ENCODE results near the gene C8G.

DNA sequence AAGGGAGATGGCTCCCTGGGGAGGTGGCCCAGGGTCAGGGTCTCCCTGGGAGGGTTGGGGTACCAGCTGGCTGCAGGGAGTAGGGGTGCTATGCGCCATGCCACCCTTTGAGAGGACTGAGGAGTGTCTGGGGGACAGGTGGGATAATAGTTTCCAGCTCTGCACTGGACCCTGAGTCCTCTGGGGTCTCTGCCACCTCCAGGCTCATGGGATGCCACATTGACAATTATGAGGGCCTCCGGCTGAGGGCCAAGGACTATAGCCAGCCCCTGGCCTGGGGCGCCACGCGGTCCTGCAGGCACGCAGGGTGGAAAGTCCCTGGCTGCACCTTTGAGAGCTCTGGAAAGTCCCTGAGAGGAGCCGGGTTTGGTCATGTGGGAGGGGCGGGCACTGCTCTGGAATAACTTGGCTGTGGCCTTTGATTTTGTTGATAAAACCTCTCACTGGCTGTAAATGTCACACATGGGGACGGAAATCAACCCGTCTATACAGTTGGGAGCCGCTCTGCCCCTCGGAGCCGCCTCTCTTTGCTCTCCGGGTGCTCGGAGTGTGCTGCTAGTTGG, 42.7 kb upstream of the C8G start:
- TF ChIP-seq GABPA (IDR thresholded peaks at IDR 0.05; ENCODE audit: borderline replicate concordance, insufficient read depth, low read length): no peak
- TF ChIP-seq, protein P1, sequence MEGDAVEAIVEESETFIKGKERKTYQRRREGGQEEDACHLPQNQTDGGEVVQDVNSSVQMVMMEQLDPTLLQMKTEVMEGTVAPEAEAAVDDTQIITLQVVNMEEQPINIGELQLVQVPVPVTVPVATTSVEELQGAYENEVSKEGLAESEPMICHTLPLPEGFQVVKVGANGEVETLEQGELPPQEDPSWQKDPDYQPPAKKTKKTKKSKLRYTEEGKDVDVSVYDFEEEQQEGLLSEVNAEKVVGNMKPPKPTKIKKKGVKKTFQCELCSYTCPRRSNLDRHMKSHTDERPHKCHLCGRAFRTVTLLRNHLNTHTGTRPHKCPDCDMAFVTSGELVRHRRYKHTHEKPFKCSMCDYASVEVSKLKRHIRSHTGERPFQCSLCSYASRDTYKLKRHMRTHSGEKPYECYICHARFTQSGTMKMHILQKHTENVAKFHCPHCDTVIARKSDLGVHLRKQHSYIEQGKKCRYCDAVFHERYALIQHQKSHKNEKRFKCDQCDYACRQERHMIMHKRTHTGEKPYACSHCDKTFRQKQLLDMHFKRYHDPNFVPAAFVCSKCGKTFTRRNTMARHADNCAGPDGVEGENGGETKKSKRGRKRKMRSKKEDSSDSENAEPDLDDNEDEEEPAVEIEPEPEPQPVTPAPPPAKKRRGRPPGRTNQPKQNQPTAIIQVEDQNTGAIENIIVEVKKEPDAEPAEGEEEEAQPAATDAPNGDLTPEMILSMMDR (IDR thresholded peaks at IDR 0.05; ENCODE audit: control extremely low read depth in 1 of 3, insufficient read depth in 1 of 3, low read depth in 1 of 3, low read length in 3 of 3): no peak
- no peak for TF ChIP-seq EP300 (IDR thresholded peaks at IDR 0.05; ENCODE audit: borderline replicate concordance in 1 of 2, low read depth in 2 of 2, low read length in 2 of 2)
- TF ChIP-seq EZH2 (IDR thresholded peaks at IDR 0.05; ENCODE audit: low read depth, low read length, severe bottlenecking): no peak
- no peak for TF ChIP-seq CBX8 (IDR thresholded peaks at IDR 0.05; ENCODE audit: borderline replicate concordance, low read depth, low read length)
- TF ChIP-seq KDM1A (IDR thresholded peaks at IDR 0.05; ENCODE audit: borderline replicate concordance, low read length): no peak
- TF ChIP-seq BRCA1 (IDR thresholded peaks at IDR 0.05; ENCODE audit: low read depth, low read length): no peak
